H1 (cell line): ENCODE data around the gene FAM111A. TPM values are rescaled to one million over a fixed set of nuclear protein-coding genes. Genes with fewer than 3 reads are reported as not detected.

Experiments used
- BACH1 ChIP-seq: IDR thresholded peaks from 2 replicates; pipeline ENCODE4 v1.6.1; 2012; ENCODE audit warnings: low read length, improper control_type of control experiment
- CBX5 ChIP-seq: fragments of 300-800, 300-1000 bp; sonication (generic); IDR thresholded peaks from 2 replicates; pipeline ENCODE4 v1.7.1; 2016; ENCODE audit warnings: antibody characterized with exemption, low read length, low read depth
- CHD7 ChIP-seq: fragments of 300-600 bp; sonication (generic); IDR thresholded peaks from 2 replicates; pipeline ENCODE4 v1.7.1; 2012; ENCODE audit warnings: low read length, moderate library complexity, mild to moderate bottlenecking, inconsistent platforms; ENCODE audit not compliant: insufficient replicate concordance
- EP300 ChIP-seq, 2 experiments: IDR thresholded peaks; 1 replicate in 1 of 2; 2 replicates in 1 of 2; pipeline ENCODE4 v1.6.1; 2011 to 2012; ENCODE audit warnings: low read depth in 2 of 2, low read length in 2 of 2, mild to moderate bottlenecking in 2 of 2, borderline replicate concordance in 1 of 2, inconsistent platforms in 1 of 2, moderate library complexity in 1 of 2
- GABPA ChIP-seq: IDR thresholded peaks from 2 replicates; pipeline ENCODE4 v1.6.1; 2011; ENCODE audit warnings: mild to moderate bottlenecking, low read length, moderate library complexity, borderline replicate concordance; ENCODE audit not compliant: insufficient read depth
- KDM1A ChIP-seq: fragments of 200-600, 300-600 bp; sonication (generic); IDR thresholded peaks from 2 replicates; pipeline ENCODE4 v1.7.1; 2016; ENCODE audit warnings: mild to moderate bottlenecking, low read length, borderline replicate concordance
- KDM5A ChIP-seq: fragments of 200-600 bp; IDR thresholded peaks from 2 replicates; pipeline ENCODE4 v1.7.1; 2012; ENCODE audit warnings: mild to moderate bottlenecking, low read length, inconsistent platforms, mixed read lengths
- POLR2A ChIP-seq, 2 experiments: IDR thresholded peaks; 1 replicate in 1 of 2; 2 replicates in 1 of 2; pipeline ENCODE4 v1.6.1; 2011; ENCODE audit warnings: low read depth in 2 of 2, low read length in 2 of 2, mild to moderate bottlenecking in 2 of 2; ENCODE audit errors: control extremely low read depth in 1 of 2
- POU5F1 ChIP-seq: IDR thresholded peaks from 2 replicates; pipeline ENCODE4 v1.6.1; 2011; ENCODE audit warnings: low read depth, mild to moderate bottlenecking, low read length, moderate library complexity
- RFX5 ChIP-seq: IDR thresholded peaks from 2 replicates; pipeline ENCODE4 v1.6.1; 2011; ENCODE audit warnings: low read depth, low read length, improper control_type of control experiment, borderline replicate concordance
- ZNF274 ChIP-seq: IDR thresholded peaks from 2 replicates; pipeline ENCODE4 v1.7.0; 2012; ENCODE audit warnings: low read length, borderline replicate concordance; ENCODE audit errors: extremely low read depth
- polyA plus RNA-seq, 7 experiments: library from polyadenylated mRNA; depleted of rRNA in 3 of 7; stranded (reverse) in 5 of 7; unstranded in 2 of 7; fragments of >200 nt in 5 of 7; fragments of 200-250 nt in 2 of 7; gene quantifications; 1 replicate in 5 of 7; 2 replicates in 1 of 7; 4 replicates in 1 of 7; pipeline versions ENCODE4 v1.2.1 to v1.2.3, GENCODE V29; 2011 to 2013; ENCODE audit warnings: missing spikeins in 2 of 7, mixed read lengths in 2 of 7
- total RNA-seq: library from RNA; stranded (reverse); fragmentation: NEBNext Ultra II Directional; extraction: Animal tissue kit (Norgen Biotek cat#: 25700); gene quantifications from 2 replicates; pipeline ENCODE4 v1.2.1, GENCODE V29; 2021

Gene FAM111A
- total and polyA plus RNA-seq, 2 of the 8 experiments (the other 6 are each of a cell fraction or from before 2014, with no cell fraction given), result 10.2 to 29.9 TPM

- TF ChIP-seq CHD7 (no peak), EP300 (IDR thresholded peaks at IDR 0.05; ENCODE audit: borderline replicate concordance in 1 of 2, low read depth in 2 of 2, low read length in 2 of 2) (no peak), CBX5 (no peak), KDM5A (no peak), POU5F1 (no peak), BACH1 (no peak), KDM1A (no peak), RFX5 (no peak), GABPA (no peak), ZNF274 (no peak), POLR2A (IDR thresholded peaks at IDR 0.05; ENCODE audit: control extremely low read depth in 1 of 2, low read depth in 2 of 2, low read length in 2 of 2) (peak in 1 of 2 experiments; percentile 57; a peak in 2 of 3 replicates)
These were observed 31.5 kb downstream of the FAM111A start (continued) for GRCh38 chr11:59173964-59174663.
